Bone marrow (tissue), 2 donors: ENCODE measurements around the gene FGF19.

Experiments used
- DNase-seq, 2 donors: peaks; one replicate each; lab custom pipeline; 2025; lab: John Stamatoyannopoulos, UW

Gene FGF19

DNA sequence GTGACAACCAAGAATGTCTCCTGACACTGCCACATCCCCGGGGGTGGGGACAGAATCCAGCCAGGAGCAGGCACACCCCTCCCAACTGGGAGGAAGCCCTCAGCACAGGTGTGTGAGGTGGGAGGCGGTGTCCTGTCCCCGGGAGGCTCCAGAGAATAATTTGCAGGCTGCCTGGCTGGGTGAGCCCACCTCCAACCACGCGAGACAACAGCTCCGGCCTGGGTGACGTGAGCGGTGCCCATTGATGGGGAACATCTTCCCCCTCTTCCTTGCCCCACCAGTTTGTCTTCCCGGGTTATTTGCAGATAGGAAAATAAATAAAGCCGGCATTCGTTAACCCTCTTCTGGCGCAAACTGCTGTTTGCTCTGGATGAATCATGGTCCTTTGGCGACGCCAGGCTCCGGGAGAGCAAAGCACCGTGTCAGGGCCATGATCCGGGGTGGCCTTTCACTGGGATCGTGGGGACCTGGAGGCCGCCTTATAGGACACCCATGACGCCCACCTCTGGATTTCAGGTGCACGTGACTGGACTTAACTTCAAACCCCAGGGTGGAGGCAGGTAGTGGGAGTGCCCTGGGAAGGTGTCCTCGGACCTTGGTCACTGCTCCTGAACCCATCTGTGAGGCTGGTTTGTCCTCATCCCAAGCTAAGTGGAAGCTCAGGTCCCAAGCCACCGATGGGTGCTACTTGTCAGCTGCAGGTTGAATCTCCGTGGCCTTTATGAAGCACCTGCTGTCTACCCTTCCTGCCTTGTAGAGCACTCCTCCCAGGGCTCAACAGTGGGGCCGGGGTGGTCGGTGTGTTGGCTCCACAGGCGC is 49.0 kb downstream of the FGF19 start:
- no peak for DNase-seq

GRCh38 chr11:69654001-69654659 is 49.7 kb downstream of the FGF19 start:
- no peak for DNase-seq

- DNase-seq = no peak
Measured at GRCh38 chr11:69653406-69653960, 50.3 kb downstream of the FGF19 start.

DNA sequence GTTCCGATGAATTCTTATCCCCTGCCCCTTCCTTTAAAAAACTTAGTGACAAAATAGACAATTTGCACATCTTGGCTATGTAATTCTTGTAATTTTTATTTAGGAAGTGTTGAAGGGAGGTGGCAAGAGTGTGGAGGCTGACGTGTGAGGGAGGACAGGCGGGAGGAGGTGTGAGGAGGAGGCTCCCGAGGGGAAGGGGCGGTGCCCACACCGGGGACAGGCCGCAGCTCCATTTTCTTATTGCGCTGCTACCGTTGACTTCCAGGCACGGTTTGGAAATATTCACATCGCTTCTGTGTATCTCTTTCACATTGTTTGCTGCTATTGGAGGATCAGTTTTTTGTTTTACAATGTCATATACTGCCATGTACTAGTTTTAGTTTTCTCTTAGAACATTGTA is 50.8 kb downstream of the FGF19 start:
- no peak for DNase-seq

DNA sequence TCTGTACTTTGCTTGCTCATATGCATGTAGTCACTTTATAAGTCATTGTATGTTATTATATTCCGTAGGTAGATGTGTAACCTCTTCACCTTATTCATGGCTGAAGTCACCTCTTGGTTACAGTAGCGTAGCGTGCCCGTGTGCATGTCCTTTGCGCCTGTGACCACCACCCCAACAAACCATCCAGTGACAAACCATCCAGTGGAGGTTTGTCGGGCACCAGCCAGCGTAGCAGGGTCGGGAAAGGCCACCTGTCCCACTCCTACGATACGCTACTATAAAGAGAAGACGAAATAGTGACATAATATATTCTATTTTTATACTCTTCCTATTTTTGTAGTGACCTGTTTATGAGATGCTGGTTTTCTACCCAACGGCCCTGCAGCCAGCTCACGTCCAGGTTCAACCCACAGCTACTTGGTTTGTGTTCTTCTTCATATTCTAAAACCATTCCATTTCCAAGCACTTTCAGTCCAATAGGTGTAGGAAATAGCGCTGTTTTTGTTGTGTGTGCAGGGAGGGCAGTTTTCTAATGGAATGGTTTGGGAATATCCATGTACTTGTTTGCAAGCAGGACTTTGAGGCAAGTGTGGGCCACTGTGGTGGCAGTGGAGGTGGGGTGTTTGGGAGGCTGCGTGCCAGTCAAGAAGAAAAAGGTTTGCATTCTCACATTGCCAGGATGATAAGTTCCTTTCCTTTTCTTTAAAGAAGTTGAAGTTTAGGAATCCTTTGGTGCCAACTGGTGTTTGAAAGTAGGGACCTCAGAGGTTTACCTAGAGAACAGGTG is 51.8 kb downstream of the FGF19 start:
- no peak for DNase-seq

DNA sequence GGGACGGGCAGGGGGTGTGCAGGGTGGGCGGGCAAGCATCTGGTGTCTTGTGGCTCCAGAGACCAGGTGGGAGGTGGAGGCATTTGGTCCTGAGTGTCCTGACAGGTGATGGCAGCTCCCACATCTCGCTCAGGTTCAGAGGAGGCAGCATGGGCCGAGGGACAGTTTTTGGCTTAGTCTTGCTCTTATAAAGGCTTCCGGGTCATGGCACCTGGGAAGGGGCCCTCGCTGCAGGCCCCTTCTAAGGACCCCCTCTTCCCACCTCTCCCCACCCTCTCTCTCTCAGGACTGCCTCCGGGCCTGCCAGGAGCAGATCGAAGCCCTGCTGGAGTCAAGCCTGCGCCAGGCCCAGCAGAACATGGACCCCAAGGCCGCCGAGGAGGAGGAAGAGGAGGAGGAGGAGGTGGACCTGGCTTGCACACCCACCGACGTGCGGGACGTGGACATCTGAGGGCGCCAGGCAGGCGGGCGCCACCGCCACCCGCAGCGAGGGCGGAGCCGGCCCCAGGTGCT is 52.9 kb downstream of the FGF19 start:
- DNase-seq = no peak

- no peak for DNase-seq
Measured at GRCh38 chr11:69650081-69650831, 53.6 kb downstream of the FGF19 start.

DNA sequence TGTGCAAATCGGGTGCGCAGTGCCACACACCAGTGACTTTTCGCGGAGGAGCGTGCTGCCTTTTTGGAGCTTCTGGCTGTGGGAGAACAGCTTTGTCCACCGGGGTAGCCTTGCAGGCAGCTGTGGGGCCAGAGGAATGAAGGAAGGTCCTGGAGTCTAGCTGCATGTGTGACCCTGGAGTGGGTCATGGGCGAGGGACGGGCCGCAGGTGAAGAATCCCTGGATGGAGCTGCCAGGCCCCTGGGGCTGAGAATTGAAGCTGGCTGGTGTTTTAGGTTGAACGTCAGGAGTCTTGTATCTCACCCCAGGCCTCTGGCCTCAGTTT is 54.3 kb downstream of the FGF19 start:
- no peak for DNase-seq

GRCh38 chr11:69648679-69649575 is 54.9 kb downstream of the FGF19 start:
- no peak for DNase-seq
